Activated B cell treated with CpG ODN at 0.5 μM for 24 hours (primary cell): Measurements from ENCODE around the gene SRP19. TPM values are rescaled to one million over a fixed set of nuclear protein-coding genes. Genes with fewer than 3 reads are reported as not detected.
A peak's percentile ranks its signal among the peaks of the same experiment; 100 is the strongest.

Source experiments
- ATAC-seq: fragments of 200-7000 bp; cut with Tn5 transposase; one replicate; pipeline ENCODE4 v1.10.0; 2021; ENCODE audit warnings: low read depth, mild to moderate bottlenecking, moderate library complexity
- CTCF ChIA-PET: fragments of 350-600 bp; sonication (Branson Sonifier 250); formaldehyde crosslinking; loops from one replicate; lab custom pipeline; 2021; ENCODE audit warnings: antibody characterized with exemption; lab: Charles Lee
- POLR2A ChIA-PET: fragments of 350-600 bp; sonication (Branson Sonifier 250); formaldehyde crosslinking; loops from one replicate; lab custom pipeline; 2021; ENCODE audit warnings: antibody characterized with exemption; lab: Charles Lee
- DNase-seq: peaks from one replicate; pipeline ENCODE4 v3.0.0; 2022
- H3K27ac Mint-ChIP-seq: one replicate; pipeline ENCODE4 v1.8.0; 2020; ENCODE audit warnings: mixed read lengths
- H3K27me3 Mint-ChIP-seq: one replicate; pipeline ENCODE4 v1.8.0; 2021; ENCODE audit warnings: mixed read lengths
- H3K36me3 Mint-ChIP-seq: one replicate; pipeline ENCODE4 v1.8.0; 2021; ENCODE audit warnings: low read depth, mixed read lengths
- H3K4me1 Mint-ChIP-seq: one replicate; pipeline ENCODE4 v1.8.0; 2021; ENCODE audit warnings: mixed read lengths
- H3K4me3 Mint-ChIP-seq: one replicate; pipeline ENCODE4 v1.8.0; 2020; ENCODE audit warnings: mild to moderate bottlenecking, mixed read lengths
- H3K9me3 Mint-ChIP-seq: one replicate; pipeline ENCODE4 v1.8.0; 2020; ENCODE audit warnings: mixed read lengths
- intact Hi-C: fragments of 100-400 bp; cut with micrococcal nuclease; formaldehyde crosslinking; loops from one replicate; pipeline ENCODE4 v1.15.1; 2024
- total RNA-seq: library from RNA; stranded (reverse); gene quantifications from 2 replicates; pipeline ENCODE4 v1.2.3, GENCODE V29; 2022
- TF ChIP-seq, protein P1 (sequence below): fragments of 200-600 bp; IDR thresholded peaks from one replicate; pipeline ENCODE4 v1.8.0; 2022; ENCODE audit warnings: antibody characterized with exemption, mild to moderate bottlenecking

SRP19 gene
- total RNA-seq, 1 donor from 2014 or later: 51.6 TPM

DNA sequence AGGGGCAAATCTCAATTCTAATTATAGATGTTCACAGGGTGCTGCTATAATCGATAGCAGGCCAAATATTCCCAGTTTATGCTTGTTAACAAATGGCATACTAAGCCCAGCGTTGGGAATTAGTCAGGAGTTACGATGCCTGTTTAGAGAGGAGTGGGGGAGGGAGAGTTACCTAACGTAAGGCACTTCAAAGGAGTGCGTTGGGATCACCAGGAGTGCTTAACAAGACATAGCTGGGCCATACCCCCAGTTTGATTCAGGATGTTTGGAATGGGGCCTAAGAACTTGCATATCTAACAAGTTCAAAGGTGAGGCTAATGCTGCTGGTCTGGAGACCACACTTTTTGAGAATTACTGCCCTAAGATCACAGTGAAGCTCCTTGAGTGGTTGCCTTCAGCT, 14.5 kb upstream of the SRP19 start:
- intact Hi-C loops: loop anchor here (5.0 kb wide), 1 partner anchor 76 kb away; the partner anchor contains the start of gene REEP5
- H3K27me3 Mint-ChIP-seq: no peaks in the 10 kb centered on the region

DNA sequence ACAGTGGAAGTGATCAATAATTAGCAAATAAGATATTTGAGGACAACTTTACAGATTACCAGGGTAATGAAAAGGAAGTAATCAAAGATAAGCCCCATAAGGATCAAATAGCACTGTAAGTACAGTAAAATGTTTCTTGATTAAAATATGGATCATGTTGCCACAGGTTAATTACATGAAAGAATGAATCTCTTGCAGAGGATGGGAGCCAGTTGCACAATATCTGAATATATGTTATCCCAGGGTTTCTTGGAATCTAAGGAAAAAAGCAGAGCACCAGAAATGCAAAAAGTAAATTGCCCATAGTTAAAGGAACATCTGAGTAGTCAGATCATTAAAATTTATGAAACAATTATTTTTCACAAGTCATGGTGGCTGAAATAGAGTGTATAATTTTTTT, 13.8 kb upstream of the SRP19 start:
- Mint-ChIP-seq H3K36me3 (peaks cover 2% of the 10 kb centered on the region), H3K4me3 (no peak overlapping the region), H3K27ac (no peak overlapping the region), H3K4me1 (peaks cover 8% of the 10 kb centered on the region), H3K27me3 (no peaks in the 10 kb centered on the region), H3K9me3 (no peaks in the 10 kb centered on the region)
- TF ChIP-seq, protein P1, sequence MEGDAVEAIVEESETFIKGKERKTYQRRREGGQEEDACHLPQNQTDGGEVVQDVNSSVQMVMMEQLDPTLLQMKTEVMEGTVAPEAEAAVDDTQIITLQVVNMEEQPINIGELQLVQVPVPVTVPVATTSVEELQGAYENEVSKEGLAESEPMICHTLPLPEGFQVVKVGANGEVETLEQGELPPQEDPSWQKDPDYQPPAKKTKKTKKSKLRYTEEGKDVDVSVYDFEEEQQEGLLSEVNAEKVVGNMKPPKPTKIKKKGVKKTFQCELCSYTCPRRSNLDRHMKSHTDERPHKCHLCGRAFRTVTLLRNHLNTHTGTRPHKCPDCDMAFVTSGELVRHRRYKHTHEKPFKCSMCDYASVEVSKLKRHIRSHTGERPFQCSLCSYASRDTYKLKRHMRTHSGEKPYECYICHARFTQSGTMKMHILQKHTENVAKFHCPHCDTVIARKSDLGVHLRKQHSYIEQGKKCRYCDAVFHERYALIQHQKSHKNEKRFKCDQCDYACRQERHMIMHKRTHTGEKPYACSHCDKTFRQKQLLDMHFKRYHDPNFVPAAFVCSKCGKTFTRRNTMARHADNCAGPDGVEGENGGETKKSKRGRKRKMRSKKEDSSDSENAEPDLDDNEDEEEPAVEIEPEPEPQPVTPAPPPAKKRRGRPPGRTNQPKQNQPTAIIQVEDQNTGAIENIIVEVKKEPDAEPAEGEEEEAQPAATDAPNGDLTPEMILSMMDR: no peak
- ATAC-seq (no peak), DNase-seq (no peak)
- intact Hi-C loops: loop anchor here (5.0 kb wide), 1 partner anchor 75 kb away; the partner anchor contains the start of gene REEP5
- CTCF ChIA-PET: no interaction called here
- POLR2A ChIA-PET: no interaction called here

More for the DNA sequence above, 14.5 kb upstream of the SRP19 start:
- ChIA-PET POLR2A (no interaction called here), CTCF (no interaction called here)
- Mint-ChIP-seq H3K27ac (no peak overlapping the region), H3K36me3 (peaks cover 2% of the 10 kb centered on the region), H3K4me1 (peaks cover 8% of the 10 kb centered on the region), H3K4me3 (no peak overlapping the region), H3K9me3 (no peaks in the 10 kb centered on the region)
- TF ChIP-seq, protein P1: no peak
- DNase-seq: no peak
- no peak for ATAC-seq

DNA sequence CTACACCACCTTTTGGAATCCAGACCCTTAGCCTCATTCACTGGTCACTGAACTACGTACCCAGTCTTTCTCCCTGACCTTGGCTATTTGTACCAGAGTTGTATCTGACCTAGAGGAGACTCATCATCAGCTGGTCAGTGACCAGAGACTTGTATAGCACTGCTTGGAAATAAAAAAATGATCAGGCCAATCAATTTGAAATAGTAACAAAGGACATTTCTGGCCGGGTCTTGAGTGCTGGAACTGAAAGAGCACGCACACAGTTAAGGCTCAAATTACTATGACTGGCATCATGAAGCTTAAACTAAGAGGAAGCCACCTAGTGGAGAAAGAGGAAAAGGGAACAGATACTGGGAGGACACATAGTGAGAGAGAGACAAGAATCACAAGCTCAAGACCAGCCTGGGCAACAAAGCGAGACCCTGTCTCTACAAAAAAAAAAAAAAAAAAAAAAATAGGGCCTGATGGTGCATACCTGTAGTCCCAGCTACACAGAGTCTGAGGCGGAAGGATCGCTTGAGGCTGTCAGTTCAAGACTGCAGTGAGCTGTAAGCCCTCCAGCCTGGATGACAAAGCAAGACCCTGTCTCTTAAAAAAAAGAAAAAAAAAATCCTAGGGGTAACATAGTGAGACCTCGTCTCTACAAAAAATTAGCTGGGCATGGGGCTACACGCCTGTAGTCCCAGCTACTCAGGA, 12.8 kb upstream of the SRP19 start:
- intact Hi-C loops: loop anchor here (1.0 to 5.0 kb wide), 3 partner anchors 13 to 297 kb away; partner anchors contain the start of genes REEP5 and SRP19
- ATAC-seq (peak; percentile 100), DNase-seq (no peak)
- CTCF ChIA-PET: interaction anchor here (0.6 to 1.5 kb wide), 19 partner anchors 11 to 672 kb away, joined by 3 to 19 read pairs (median 4); partner anchors contain the start of genes DCP2 and SRP19
- Mint-ChIP-seq H3K9me3 (no peaks in the 10 kb centered on the region), H3K4me3 (peak overlapping the region; percentile 1), H3K27me3 (no peaks in the 10 kb centered on the region), H3K4me1 (peaks cover 8% of the 10 kb centered on the region), H3K36me3 (peaks cover 2% of the 10 kb centered on the region), H3K27ac (peak overlapping the region; percentile 64)
- TF ChIP-seq, protein P1: no peak
- POLR2A ChIA-PET: interaction anchor here (0.6 to 1.1 kb wide), 4 partner anchors 11 to 128 kb away, joined by 3 to 16 read pairs (median 6); partner anchors contain the start of genes DCP2, REEP5 and SRP19

DNA sequence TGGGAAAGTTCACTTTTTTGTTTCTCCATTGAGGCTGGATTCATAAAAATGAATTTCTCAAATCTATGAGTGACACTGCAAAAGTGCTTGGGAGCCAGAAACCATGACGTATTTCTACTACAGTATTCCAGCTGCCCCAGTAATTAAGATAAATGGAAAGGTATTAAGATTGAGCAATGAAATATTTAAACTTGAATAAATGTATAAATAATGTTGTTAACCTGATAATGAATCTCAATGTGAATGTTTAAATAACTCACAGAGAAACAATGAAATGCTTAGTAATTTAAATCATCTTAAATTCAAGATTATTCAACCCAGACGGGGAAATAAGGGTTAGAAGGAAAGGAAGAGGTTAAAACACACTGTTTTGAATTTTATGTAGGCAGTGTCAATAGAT, 11.2 kb upstream of the SRP19 start:
- Mint-ChIP-seq H3K9me3 (peaks cover 4% of the 10 kb centered on the region), H3K4me3 (no peak overlapping the region), H3K36me3 (no peaks in the 10 kb centered on the region), H3K4me1 (peaks cover 8% of the 10 kb centered on the region), H3K27me3 (peaks cover 5% of the 10 kb centered on the region), H3K27ac (no peak overlapping the region)
- ChIA-PET POLR2A (no interaction called here), CTCF (interaction anchor here (1.1 kb wide), 1 partner anchor 11 kb away, joined by 3 read pairs; the partner anchor contains the start of gene SRP19)
- DNase-seq (no peak), ATAC-seq (no peak)
- TF ChIP-seq, protein P1: no peak
- intact Hi-C loops: loop anchor here (5.0 kb wide), 1 partner anchor 72 kb away; the partner anchor contains the start of gene REEP5

DNA sequence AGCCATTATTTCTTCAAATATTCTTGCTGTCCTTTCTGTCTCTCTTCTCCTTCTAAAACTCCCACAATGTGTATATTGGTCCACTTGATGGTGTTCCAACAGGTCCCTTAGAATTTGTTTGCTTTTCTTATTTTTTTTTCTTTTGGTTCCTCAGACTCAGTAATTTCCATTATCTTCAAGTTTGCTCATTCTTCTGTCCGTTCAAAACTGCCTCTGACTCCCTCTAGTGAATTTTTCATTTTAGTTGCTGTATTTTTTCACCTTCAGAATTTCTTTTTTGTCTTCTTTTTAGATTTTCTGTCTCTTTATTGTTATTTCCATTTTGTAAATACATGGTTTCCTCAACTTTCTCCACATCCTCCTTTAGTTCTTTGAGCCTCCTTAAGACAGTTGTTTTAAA, 6.4 kb upstream of the SRP19 start:
- TF ChIP-seq, protein P1: no peak
- H3K4me3 Mint-ChIP-seq: no peak overlapping the region
- H3K27me3 Mint-ChIP-seq: peaks cover 18% of the 10 kb centered on the region
- intact Hi-C loops: no loop called here
- DNase-seq (no peak), ATAC-seq (no peak)
- H3K4me1 Mint-ChIP-seq: no peaks in the 10 kb centered on the region
- no peak overlapping the region for H3K27ac Mint-ChIP-seq
- ChIA-PET CTCF (no interaction called here), POLR2A (no interaction called here)
- H3K9me3 Mint-ChIP-seq: peaks cover 9% of the 10 kb centered on the region
- H3K36me3 Mint-ChIP-seq: no peaks in the 10 kb centered on the region
